Upper lobe of right lung (tissue), 1 donor: ENCODE measurements around the gene TMEM72. TPM values are rescaled to one million over a fixed set of nuclear protein-coding genes. Genes with fewer than 3 reads are reported as not detected.

Experiments used
- ATAC-seq: fragments of 200-7000 bp; cut with Tn5 transposase; one replicate; pipeline ENCODE4 v1.9.1; 2020; ENCODE audit warnings: mild to moderate bottlenecking, moderate library complexity
- DNase-seq: peaks from one replicate; pipeline ENCODE4 v3.0.0-alpha.2; 2020
- H3K27ac ChIP-seq: fragments of 200-600 bp; one replicate; pipeline ENCODE4 v1.8.0; 2022
- H3K27me3 ChIP-seq: fragments of 200-600 bp; one replicate; pipeline ENCODE4 v1.8.0; 2022; ENCODE audit warnings: mild to moderate bottlenecking
- H3K36me3 ChIP-seq: fragments of 200-600 bp; one replicate; pipeline ENCODE4 v1.8.0; 2022
- H3K4me1 ChIP-seq: fragments of 200-600 bp; one replicate; pipeline ENCODE4 v1.8.0; 2022
- H3K4me3 ChIP-seq: fragments of 200-600 bp; one replicate; pipeline ENCODE4 v1.8.0; 2022; ENCODE audit warnings: mild to moderate bottlenecking
- H3K9me3 ChIP-seq: fragments of 200-600 bp; one replicate; pipeline ENCODE4 v1.8.0; 2022
- CTCF ChIP-seq: fragments of 200-600 bp; IDR thresholded peaks from one replicate; pipeline ENCODE4 v1.8.0; 2022; ENCODE audit warnings: antibody characterized with exemption
- intact Hi-C: fragments of 100-400 bp; cut with DNase I; formaldehyde crosslinking; loops from one replicate; pipeline ENCODE4 v1.11.0; 2022
- total RNA-seq: library from RNA; stranded (reverse); fragmentation: NEBNext Ultra II Directional; extraction: Animal tissue kit (Norgen Biotek cat#: 25700); gene quantifications from one replicate; pipeline ENCODE4 v1.2.1, GENCODE V29; 2021
- donor health status: DM: no; HTN: yes; CAD: no; lungs with severe emphysema.

The TMEM72 gene
- total RNA-seq, 1 donor from 2014 or later, result not detected

GRCh38 chr10:44966129-44966815, 55.1 kb downstream of the TMEM72 start:
- Histone ChIP-seq H3K27me3 (no peaks in the 10 kb centered on the region), H3K4me1 (peaks cover 58% of the 10 kb centered on the region), H3K27ac (peak overlapping the region; percentile 25), H3K9me3 (no peaks in the 10 kb centered on the region), H3K4me3 (no peak overlapping the region), H3K36me3 (no peaks in the 10 kb centered on the region)
- no peak for TF ChIP-seq CTCF
- ATAC-seq (no peak), DNase-seq (no peak)
- intact Hi-C loops, result no loop called here

- TF ChIP-seq CTCF, result peak; percentile 29
- ATAC-seq (no peak), DNase-seq (no peak)
- Histone ChIP-seq H3K4me3 (no peak overlapping the region), H3K27me3 (no peaks in the 10 kb centered on the region), H3K27ac (peak overlapping the region; percentile 67), H3K36me3 (no peaks in the 10 kb centered on the region), H3K9me3 (no peaks in the 10 kb centered on the region), H3K4me1 (peaks cover 56% of the 10 kb centered on the region)
- intact Hi-C loops, result no loop called here
Measured at GRCh38 chr10:44966816-44967509, 55.8 kb downstream of the TMEM72 start.

DNA sequence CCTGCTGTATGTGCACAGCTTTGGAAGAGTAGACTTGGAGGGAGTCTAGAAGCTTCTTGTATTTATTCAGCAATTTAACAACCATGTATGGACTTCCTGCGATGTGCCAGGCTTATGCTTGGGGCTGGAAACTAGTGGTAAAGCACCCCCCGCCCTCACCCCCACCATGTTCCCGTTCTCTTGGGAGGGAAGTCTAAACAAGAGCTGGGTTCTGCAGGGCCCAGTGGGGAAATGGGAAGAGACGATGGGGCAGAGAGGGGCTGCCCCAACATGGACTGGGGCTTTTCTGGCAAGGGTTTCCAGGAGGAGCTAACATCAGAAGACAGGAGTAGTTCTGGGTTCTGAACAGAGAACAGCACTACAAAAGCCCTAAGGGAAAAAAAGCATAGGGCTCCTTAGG, 56.5 kb downstream of the TMEM72 start:
- DNase-seq (no peak), ATAC-seq (peak; percentile 4)
- Histone ChIP-seq H3K4me3 (no peak overlapping the region), H3K27me3 (no peaks in the 10 kb centered on the region), H3K27ac (peak overlapping the region; percentile 67), H3K9me3 (no peaks in the 10 kb centered on the region), H3K4me1 (peaks cover 56% of the 10 kb centered on the region), H3K36me3 (no peaks in the 10 kb centered on the region)
- intact Hi-C loops, result no loop called here
- no peak for TF ChIP-seq CTCF

DNA sequence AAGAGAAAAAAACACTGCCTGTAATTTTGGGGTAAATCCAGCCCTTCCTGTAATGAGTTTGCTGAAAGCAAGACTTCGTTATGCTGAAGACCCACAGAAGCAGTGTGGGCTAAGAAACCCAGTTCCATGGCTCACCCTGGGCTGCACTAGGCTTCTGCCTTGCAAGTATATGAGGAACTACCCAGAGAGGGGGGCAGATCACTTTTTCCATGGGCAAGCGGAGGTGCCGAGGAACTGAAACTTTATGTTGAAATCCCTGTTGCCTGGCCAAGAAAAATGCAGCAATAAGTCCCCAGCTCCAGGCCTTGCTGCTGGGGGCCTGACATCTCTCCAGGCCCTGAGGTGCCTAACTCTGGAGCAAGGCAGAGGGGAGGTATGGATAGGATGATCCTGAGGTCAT, 57.0 kb downstream of the TMEM72 start:
- Histone ChIP-seq H3K36me3 (no peaks in the 10 kb centered on the region), H3K4me1 (peaks cover 52% of the 10 kb centered on the region), H3K9me3 (no peaks in the 10 kb centered on the region), H3K4me3 (no peak overlapping the region), H3K27ac (peak overlapping the region; percentile 67), H3K27me3 (no peaks in the 10 kb centered on the region)
- no peak for TF ChIP-seq CTCF
- DNase-seq (no peak), ATAC-seq (peak; percentile 73)
- intact Hi-C loops, result no loop called here

GRCh38 chr10:44968500-44969400, 57.6 kb downstream of the TMEM72 start:
- Histone ChIP-seq H3K4me1 (peaks cover 51% of the 10 kb centered on the region), H3K27ac (peak overlapping the region; percentile 67)

More at GRCh38 chr10:44968500-44969400, 57.6 kb downstream of the TMEM72 start:
- DNase-seq, result no peak
- no peaks in the 10 kb centered on the region for H3K36me3 ChIP-seq
- H3K4me3 ChIP-seq, result no peak overlapping the region
- intact Hi-C loops, result no loop called here
- no peaks in the 10 kb centered on the region for H3K9me3 ChIP-seq
- no peak for TF ChIP-seq CTCF
- peak; percentile 3 for ATAC-seq
- H3K27me3 ChIP-seq, result no peaks in the 10 kb centered on the region
